Kidney epithelial cell (primary cell): ENCODE measurements around the gene LCP2. TPM values are rescaled to one million over a fixed set of nuclear protein-coding genes. Genes with fewer than 3 reads are reported as not detected.

Experiments
- DNase-seq: peaks from one replicate; pipeline ENCODE4 v3.0.0-alpha.2; 2010; ENCODE audit warnings: low read depth
- H3K27me3 ChIP-seq: 2 replicates; pipeline ENCODE4 v1.6.0; 2011; ENCODE audit warnings: low read length; ENCODE audit not compliant: control insufficient read depth, insufficient read depth
- H3K36me3 ChIP-seq: 2 replicates; pipeline ENCODE4 v1.5.1; 2011; ENCODE audit warnings: low read length; ENCODE audit not compliant: control insufficient read depth, insufficient read depth
- H3K4me3 ChIP-seq: 2 replicates; pipeline ENCODE4 v1.5.1; 2011; ENCODE audit warnings: low read depth, mild to moderate bottlenecking, control low read depth, low read length
- total RNA-seq: library from RNA; depleted of rRNA; stranded (reverse); fragments of >200 nt; gene quantifications from 2 replicates; pipeline ENCODE4 v1.2.3, GENCODE V29; 2015
- TF ChIP-seq, protein P1 (sequence below): IDR thresholded peaks from 2 replicates; pipeline ENCODE4 v1.5.1; 2011; ENCODE audit warnings: mild to moderate bottlenecking, moderate library complexity, low read length, control low read depth, inconsistent platforms; ENCODE audit not compliant: insufficient read depth, poor library complexity, severe bottlenecking

LCP2 gene
- total RNA-seq, 1 donor from 2014 or later, result 0.13 TPM

DNA sequence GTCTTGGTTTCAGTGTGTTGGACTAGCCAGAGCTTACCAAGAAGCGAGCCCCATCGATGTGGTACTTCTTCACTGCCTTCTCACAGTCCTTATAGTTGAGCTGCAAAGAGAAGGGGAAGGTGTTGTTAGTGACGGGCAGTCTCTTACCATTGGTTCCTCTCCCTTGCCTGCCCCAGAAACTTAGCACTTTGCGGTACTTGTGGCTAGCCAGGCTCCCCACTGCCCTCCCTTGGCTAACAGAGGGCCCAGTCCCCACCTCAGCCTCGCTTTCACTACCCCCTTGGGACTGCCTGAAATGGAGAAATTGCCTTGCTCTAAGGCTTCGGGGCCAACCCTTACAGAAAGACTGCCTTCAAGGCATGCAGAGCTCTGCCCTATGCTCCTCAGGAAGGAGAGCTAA lies 4.3 kb downstream of the LCP2 start:
- no peak for DNase-seq
- peaks cover 3% of the 10 kb centered on the region for H3K27me3 ChIP-seq
- TF ChIP-seq, protein P1, sequence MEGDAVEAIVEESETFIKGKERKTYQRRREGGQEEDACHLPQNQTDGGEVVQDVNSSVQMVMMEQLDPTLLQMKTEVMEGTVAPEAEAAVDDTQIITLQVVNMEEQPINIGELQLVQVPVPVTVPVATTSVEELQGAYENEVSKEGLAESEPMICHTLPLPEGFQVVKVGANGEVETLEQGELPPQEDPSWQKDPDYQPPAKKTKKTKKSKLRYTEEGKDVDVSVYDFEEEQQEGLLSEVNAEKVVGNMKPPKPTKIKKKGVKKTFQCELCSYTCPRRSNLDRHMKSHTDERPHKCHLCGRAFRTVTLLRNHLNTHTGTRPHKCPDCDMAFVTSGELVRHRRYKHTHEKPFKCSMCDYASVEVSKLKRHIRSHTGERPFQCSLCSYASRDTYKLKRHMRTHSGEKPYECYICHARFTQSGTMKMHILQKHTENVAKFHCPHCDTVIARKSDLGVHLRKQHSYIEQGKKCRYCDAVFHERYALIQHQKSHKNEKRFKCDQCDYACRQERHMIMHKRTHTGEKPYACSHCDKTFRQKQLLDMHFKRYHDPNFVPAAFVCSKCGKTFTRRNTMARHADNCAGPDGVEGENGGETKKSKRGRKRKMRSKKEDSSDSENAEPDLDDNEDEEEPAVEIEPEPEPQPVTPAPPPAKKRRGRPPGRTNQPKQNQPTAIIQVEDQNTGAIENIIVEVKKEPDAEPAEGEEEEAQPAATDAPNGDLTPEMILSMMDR, result no peak
- H3K4me3 ChIP-seq, result no peak overlapping the region
- no peaks in the 10 kb centered on the region for H3K36me3 ChIP-seq

DNA sequence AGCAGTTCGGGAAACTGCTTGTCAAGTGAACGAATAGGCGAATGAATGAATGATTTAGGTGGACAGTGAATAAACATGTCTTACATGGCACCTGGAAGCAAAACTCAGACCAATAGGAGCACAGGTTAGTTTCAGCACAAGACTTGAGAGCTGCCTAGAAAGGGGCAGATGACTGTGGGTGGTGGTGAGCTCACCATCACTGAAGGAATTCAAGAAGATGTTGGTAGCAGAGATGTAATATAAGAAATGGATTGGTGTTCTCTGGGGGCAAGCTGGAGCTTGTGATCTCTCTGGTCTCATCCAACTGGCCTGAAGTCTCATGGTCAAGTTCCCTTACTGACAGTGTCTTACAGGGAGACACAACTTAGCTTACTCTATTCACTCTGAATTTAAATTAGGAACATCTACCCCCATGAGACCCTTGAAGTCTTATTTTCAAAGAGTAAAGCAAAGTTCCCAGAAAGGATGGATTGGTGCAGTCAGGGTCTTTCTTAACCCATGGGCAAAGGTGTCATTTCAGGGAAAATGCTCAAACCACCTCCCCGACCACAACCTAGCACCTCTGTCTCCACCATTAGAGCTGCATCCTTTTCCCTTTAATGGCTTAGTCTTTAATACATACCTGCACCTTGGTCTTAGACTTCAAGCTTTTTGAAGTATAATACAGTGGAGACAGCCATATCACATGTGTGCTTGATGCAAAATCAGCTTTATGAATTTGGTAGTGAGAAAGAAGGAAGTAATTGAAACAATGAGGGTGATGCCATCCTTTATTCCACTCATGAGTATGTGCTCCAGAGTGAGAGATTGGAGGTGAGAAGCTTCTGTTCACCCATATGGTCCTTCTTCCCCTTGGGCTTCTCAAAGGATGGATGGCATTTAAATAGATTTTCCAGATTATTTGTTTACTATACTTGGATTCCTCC lies 5.1 kb downstream of the LCP2 start:
- Histone ChIP-seq H3K27me3 (peaks cover 3% of the 10 kb centered on the region), H3K4me3 (no peak overlapping the region), H3K36me3 (no peaks in the 10 kb centered on the region)
- DNase-seq, result no peak
- TF ChIP-seq, protein P1, result no peak

DNA sequence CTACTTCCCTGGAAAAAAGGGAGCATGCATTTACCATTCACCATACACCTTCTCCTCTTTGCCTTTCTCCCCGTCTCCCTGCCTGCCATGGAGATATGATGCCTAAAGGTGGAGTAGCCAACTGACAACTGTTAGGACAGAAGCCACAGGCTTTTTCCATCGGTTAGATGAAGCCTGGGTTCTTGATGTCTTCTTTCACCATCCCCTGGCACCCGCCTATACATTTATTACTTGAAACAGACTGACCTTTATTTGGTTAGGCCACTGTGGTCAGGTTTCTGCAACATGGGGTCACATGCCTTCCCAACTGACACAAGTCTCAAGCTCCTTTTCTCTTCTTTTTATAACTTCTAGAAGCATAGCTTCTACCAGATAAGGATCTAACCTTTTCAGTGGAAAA lies 7.1 kb downstream of the LCP2 start:
- no peak for DNase-seq
- H3K4me3 ChIP-seq, result no peak overlapping the region
- peaks cover 3% of the 10 kb centered on the region for H3K27me3 ChIP-seq
- TF ChIP-seq, protein P1, result no peak
- no peaks in the 10 kb centered on the region for H3K36me3 ChIP-seq

DNA sequence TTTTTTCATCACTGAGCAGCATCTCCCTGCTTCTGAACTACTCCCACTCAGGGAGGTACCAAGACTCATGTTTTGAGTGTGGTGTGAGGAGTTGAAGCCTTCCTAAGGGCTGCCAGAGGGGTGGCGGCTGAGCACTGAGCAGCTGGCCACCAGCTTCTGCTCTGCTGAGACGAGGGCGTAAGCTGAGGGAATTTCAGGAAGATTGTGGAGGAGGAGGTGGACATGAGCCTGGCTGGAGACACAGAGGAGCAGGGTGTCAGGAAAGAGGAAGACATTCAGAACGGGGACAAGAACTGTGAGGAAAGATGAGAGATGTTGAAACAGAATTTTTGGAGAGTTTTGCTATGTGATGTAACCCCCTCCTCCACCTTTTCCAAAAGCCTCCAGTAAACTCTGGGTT lies 7.8 kb downstream of the LCP2 start:
- no peak for DNase-seq

DNA sequence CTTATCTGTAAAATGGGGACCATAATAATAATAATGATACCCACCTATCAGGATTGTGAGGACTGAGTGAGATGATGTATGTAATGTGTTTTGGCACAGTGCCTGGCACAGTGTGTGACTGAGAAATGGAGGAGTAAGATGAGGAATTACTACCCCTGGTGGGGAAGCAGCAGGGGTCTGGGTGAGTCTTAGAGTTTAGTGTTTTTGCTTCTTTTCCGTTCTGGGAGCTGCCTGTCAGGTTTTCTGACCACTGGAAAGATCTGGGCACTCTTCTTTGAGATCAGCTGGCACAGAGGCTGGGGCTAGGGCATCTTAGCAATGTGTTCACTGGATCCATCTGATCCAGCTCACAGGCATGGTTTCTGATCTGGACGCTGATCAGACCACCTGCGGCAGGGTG lies 8.5 kb downstream of the LCP2 start:
- Histone ChIP-seq H3K36me3 (no peaks in the 10 kb centered on the region), H3K4me3 (no peak overlapping the region), H3K27me3 (peaks cover 3% of the 10 kb centered on the region)
- no peak for DNase-seq
- TF ChIP-seq, protein P1, result no peak

More for the DNA sequence above, 7.8 kb downstream of the LCP2 start:
- H3K4me3 ChIP-seq, result no peak overlapping the region
- TF ChIP-seq, protein P1, result no peak
- H3K27me3 ChIP-seq, result peaks cover 3% of the 10 kb centered on the region
- no peaks in the 10 kb centered on the region for H3K36me3 ChIP-seq
